Measurements from ENCODE around the gene INPP5A. TPM values are rescaled to one million over a fixed set of nuclear protein-coding genes. Genes with fewer than 3 reads are reported as not detected.
"Not testable (repeated sequence)": the region's sequence is repeated elsewhere in the genome, so short reads cannot be mapped to it uniquely, and the experiment has no call there.

The INPP5A gene
- total RNA-seq, 3 donors from 2014 or later: 26.6 to 50.6 (median 38.7) TPM

DNA sequence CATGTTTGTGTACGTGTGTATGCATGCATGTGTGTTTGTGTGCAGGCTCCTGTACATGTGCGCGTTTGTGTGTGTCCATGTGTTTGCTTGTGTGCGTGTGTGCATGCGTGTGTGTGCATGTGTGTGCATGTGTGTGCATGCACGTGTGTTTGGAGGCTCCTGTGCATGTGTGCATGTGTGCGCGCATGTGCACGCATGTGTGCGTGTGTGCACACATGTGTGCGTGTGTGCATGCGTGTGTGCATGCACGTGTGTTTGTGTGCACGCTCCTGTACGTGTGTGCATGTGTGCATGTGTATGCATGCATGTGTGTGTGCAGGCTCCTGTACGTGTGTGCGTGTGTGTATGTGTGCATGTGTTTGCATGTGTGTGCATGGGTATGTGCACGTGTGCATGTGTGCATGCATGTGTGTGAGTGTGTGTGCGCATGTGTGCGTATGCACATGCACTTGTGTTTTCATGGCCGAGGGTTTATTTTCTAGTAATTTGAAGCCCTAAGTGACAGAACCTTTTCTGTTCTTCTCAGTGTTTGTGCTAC lies 59.2 kb downstream of the INPP5A start:
- no peak for DNase-seq (ENCODE audit: low spot score in 2 of 2)
- no peak overlapping the region for H3K4me3 ChIP-seq
- no peak overlapping the region for H3K27ac ChIP-seq
- peaks cover 9 to 12% of the 10 kb centered on the region in 2 donors for H3K9me3 ChIP-seq
- H3K27me3 ChIP-seq: no peaks in the 10 kb centered on the region
- TF ChIP-seq POLR2A (IDR thresholded peaks at IDR 0.05) (no peak), POLR2AphosphoS5 (IDR thresholded peaks at IDR 0.05) (no peak)
- TF ChIP-seq, protein P1, sequence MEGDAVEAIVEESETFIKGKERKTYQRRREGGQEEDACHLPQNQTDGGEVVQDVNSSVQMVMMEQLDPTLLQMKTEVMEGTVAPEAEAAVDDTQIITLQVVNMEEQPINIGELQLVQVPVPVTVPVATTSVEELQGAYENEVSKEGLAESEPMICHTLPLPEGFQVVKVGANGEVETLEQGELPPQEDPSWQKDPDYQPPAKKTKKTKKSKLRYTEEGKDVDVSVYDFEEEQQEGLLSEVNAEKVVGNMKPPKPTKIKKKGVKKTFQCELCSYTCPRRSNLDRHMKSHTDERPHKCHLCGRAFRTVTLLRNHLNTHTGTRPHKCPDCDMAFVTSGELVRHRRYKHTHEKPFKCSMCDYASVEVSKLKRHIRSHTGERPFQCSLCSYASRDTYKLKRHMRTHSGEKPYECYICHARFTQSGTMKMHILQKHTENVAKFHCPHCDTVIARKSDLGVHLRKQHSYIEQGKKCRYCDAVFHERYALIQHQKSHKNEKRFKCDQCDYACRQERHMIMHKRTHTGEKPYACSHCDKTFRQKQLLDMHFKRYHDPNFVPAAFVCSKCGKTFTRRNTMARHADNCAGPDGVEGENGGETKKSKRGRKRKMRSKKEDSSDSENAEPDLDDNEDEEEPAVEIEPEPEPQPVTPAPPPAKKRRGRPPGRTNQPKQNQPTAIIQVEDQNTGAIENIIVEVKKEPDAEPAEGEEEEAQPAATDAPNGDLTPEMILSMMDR (IDR thresholded peaks at IDR 0.05): no peak
- H3K4me1 ChIP-seq: no peaks in the 10 kb centered on the region
- no peaks in the 10 kb centered on the region for H3K36me3 ChIP-seq
- intact Hi-C loops (cut with DNase I; ENCODE audit: low total_unique reads): no loop called here

DNA sequence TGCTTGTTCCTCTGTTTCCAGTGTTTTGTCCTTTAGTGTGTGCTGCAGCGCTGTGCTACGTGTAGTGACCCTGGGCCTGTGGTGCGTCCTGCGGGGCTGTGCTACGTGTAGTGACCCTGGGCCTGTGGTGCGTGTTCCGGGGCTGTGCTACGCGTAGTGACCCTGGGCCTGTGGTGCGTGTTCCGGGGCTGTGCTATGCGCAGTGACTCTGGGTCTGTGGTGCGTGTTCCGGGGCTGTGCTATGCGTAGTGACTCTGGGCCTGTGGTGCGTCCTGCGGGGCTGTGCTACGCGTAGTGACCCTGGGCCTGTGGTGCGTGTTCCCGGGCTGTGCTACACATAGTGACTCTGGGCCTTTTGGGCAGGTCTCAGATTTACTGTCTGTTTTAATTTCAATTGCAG lies 60.1 kb downstream of the INPP5A start:
- DNase-seq (ENCODE audit: low spot score in 2 of 2): no peak
- intact Hi-C loops (cut with DNase I; ENCODE audit: low total_unique reads): no loop called here
- Histone ChIP-seq H3K27ac (no peak overlapping the region), H3K9me3 (peaks cover 9 to 12% of the 10 kb centered on the region in 2 donors), H3K36me3 (no peaks in the 10 kb centered on the region), H3K4me3 (no peak overlapping the region), H3K27me3 (no peaks in the 10 kb centered on the region), H3K4me1 (no peaks in the 10 kb centered on the region)
- TF ChIP-seq, protein P1 (IDR thresholded peaks at IDR 0.05): no peak
- no peak for TF ChIP-seq POLR2AphosphoS5 (IDR thresholded peaks at IDR 0.05)
- TF ChIP-seq POLR2A (IDR thresholded peaks at IDR 0.05): no peak

DNA sequence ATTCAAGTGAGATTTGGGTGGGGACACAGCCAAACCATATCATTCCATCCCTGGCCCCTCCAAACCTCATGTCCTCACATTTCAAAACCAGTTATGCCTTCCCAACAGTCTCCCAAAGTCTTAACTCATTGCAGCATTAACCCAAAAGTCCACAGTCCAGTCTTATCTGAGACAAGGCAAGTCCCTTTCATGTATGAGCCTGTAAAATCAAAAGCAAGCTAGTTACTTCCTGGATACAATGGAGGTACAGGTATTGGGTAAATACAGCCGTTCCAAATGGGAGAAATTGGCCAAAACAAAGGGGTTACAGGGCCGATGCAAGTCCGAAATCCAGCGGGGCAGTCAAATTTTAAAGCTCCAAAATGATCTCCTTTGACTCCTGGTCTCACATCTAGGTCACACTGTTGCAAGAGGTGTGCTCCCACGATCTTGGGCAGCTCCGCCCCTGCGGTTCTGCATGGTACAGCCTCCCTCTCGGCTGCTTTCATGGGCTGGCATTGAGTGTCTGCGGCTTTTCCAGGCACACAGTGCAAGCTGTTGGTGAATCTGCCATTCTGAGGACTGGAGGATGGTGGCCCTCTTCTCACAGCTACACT lies 61.5 kb downstream of the INPP5A start:
- H3K27me3 ChIP-seq; DNase-seq (ENCODE audit: low spot score in 2 of 2); intact Hi-C loops (cut with DNase I; ENCODE audit: low total_unique reads); H3K27ac ChIP-seq; H3K36me3 ChIP-seq; H3K4me1 ChIP-seq; H3K4me3 ChIP-seq: not testable (repeated sequence)
- peaks cover 9 to 12% of the 10 kb centered on the region in 2 donors for H3K9me3 ChIP-seq

DNA sequence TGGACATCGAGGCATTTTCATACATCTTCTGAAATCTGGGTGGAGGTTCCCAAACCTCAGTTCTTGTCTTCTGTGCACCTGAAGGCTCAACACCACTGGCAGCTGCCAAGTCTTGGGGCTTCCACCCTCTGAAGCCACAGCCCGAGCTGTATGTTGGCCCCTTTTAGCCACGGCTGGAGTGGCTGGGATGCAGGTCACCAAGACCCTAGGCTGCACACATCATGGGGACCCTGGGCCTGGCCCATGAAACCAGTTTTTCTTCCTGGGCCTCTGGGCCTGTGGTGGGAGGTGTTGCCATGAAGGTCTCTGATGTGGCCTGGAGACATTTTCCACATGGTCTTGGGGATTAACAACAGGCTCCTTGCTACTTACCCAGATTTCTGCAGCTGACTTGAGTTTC lies 62.1 kb downstream of the INPP5A start:
- Histone ChIP-seq H3K27me3 (no peaks in the 10 kb centered on the region), H3K9me3 (peaks cover 9 to 12% of the 10 kb centered on the region in 2 donors), H3K27ac (no peak overlapping the region), H3K4me1 (no peaks in the 10 kb centered on the region), H3K36me3 (no peaks in the 10 kb centered on the region), H3K4me3 (no peak overlapping the region)
- DNase-seq (ENCODE audit: low spot score in 2 of 2): no peak
- TF ChIP-seq, protein P1 (IDR thresholded peaks at IDR 0.05): no peak
- no peak for TF ChIP-seq POLR2AphosphoS5 (IDR thresholded peaks at IDR 0.05)
- no peak for TF ChIP-seq POLR2A (IDR thresholded peaks at IDR 0.05)
- intact Hi-C loops (cut with DNase I; ENCODE audit: low total_unique reads): no loop called here

DNA sequence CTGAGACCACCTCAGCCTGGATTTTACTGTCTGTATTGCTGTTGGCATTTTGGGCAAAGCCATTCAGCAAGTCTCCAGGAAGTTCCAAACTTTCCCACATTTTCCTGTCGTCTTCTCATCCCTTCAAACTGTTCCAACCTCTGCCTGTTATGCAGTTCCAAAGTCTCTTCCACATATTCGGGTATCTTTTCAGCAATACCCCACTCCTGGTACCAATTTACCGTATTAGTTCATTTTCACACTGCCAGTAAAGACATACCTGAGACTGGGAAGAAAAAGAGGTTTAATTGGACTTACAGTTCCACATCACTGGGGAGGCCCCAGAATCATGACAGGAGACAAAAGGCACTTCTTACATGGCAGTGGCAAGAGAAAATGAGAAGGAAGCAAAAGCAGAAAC lies 62.8 kb downstream of the INPP5A start:
- intact Hi-C loops (cut with DNase I; ENCODE audit: low total_unique reads): no loop called here
- no peak overlapping the region for H3K27ac ChIP-seq
- H3K27me3 ChIP-seq: no peaks in the 10 kb centered on the region
- H3K9me3 ChIP-seq: peaks cover 9 to 12% of the 10 kb centered on the region in 2 donors
- no peaks in the 10 kb centered on the region for H3K36me3 ChIP-seq
- no peak overlapping the region for H3K4me3 ChIP-seq
- H3K4me1 ChIP-seq: no peaks in the 10 kb centered on the region
- no peak for DNase-seq (ENCODE audit: low spot score in 2 of 2)
- TF ChIP-seq POLR2AphosphoS5 (IDR thresholded peaks at IDR 0.05): no peak
- TF ChIP-seq, protein P1 (IDR thresholded peaks at IDR 0.05): no peak
- TF ChIP-seq POLR2A (IDR thresholded peaks at IDR 0.05): no peak
